IMR-90 (cell line): Measurements from ENCODE around the gene COQ2. TPM values are rescaled to one million over a fixed set of nuclear protein-coding genes. Genes with fewer than 3 reads are reported as not detected.

ENCODE experiments used
- ATAC-seq: fragments of 200-7000 bp; cut with Tn5 transposase; 2 replicates; pipeline ENCODE4 v1.9.1; 2020; ENCODE audit warnings: low read depth, mild to moderate bottlenecking, moderate library complexity
- BruUV-seq: library from RNA; stranded (reverse); fragments of 400-500 nt; replicated peaks from 2 replicates; lab custom pipeline; 2021; lab: Mats Ljungman, UMichigan
- CTCF ChIA-PET: fragments of 300-600 bp; formaldehyde crosslinking; extraction: SDS; loops from one replicate; lab custom pipeline; 2021; ENCODE audit warnings: antibody characterized with exemption; lab: Yijun Ruan, JAX
- POLR2A ChIA-PET: fragments of 300-600 bp; sonication (Branson Sonifier 250); formaldehyde crosslinking; loops from one replicate; lab custom pipeline; 2022; ENCODE audit warnings: antibody characterized with exemption; ENCODE audit not compliant: unreplicated experiment; lab: Charles Lee
- DNase-seq: peaks from one replicate; pipeline ENCODE4 v3.0.0; 2013
- H2AFZ ChIP-seq: replicated peaks from 2 replicates; pipeline ENCODE3; 2013; ENCODE audit warnings: low read length, mild to moderate bottlenecking; ENCODE audit not compliant: poor library complexity
- H2AK5ac ChIP-seq: 2 replicates; pipeline ENCODE4 v1.6.1; 2013; ENCODE audit warnings: low read depth, low read length, inconsistent platforms
- H2AK9ac ChIP-seq: replicated peaks from 2 replicates; pipeline ENCODE3; 2013; ENCODE audit warnings: mild to moderate bottlenecking, low read depth, low read length, moderate library complexity; ENCODE audit not compliant: poor library complexity
- H2BK120ac ChIP-seq: 2 replicates; pipeline ENCODE4 v1.6.1; 2013; ENCODE audit warnings: low read depth, low read length, inconsistent platforms
- H2BK15ac ChIP-seq: 3 replicates; pipeline ENCODE4 v1.6.1; 2013; ENCODE audit warnings: low read depth, low read length, inconsistent platforms
- H2BK20ac ChIP-seq: 2 replicates; pipeline ENCODE4 v1.6.1; 2013; ENCODE audit warnings: low read depth, mild to moderate bottlenecking, inconsistent platforms, low read length, moderate library complexity
- H2BK5ac ChIP-seq: 2 replicates; pipeline ENCODE4 v1.6.1; 2013; ENCODE audit warnings: mild to moderate bottlenecking, low read depth, low read length, inconsistent platforms; ENCODE audit not compliant: poor library complexity, severe bottlenecking
- H3K14ac ChIP-seq: replicated peaks from 2 replicates; pipeline ENCODE4 v1.6.1; 2013; ENCODE audit warnings: low read depth, low read length, inconsistent platforms
- H3K18ac ChIP-seq: 2 replicates; pipeline ENCODE4 v1.6.1; 2013; ENCODE audit warnings: low read depth, low read length, control low read depth
- H3K23ac ChIP-seq: 2 replicates; pipeline ENCODE4 v1.6.1; 2013; ENCODE audit warnings: low read depth, low read length, inconsistent platforms
- H3K27ac ChIP-seq: 2 replicates; pipeline ENCODE4 v1.5.1; 2013; ENCODE audit warnings: mild to moderate bottlenecking, control low read depth, low read length; ENCODE audit not compliant: insufficient read depth
- H3K27me3 ChIP-seq: 2 replicates; pipeline ENCODE4 v1.6.1; 2013; ENCODE audit warnings: low read length; ENCODE audit not compliant: control insufficient read depth, insufficient read depth
- H3K36me3 ChIP-seq: 2 replicates; pipeline ENCODE4 v1.6.1; 2013; ENCODE audit warnings: low read length, mixed read lengths; ENCODE audit not compliant: control insufficient read depth, insufficient read depth
- H3K4ac ChIP-seq: 2 replicates; pipeline ENCODE4 v1.6.1; 2013; ENCODE audit warnings: low read depth, low read length, inconsistent platforms
- H3K4me1 ChIP-seq: 2 replicates; pipeline ENCODE4 v1.6.1; 2013; ENCODE audit warnings: low read length, mixed read lengths; ENCODE audit not compliant: control insufficient read depth, insufficient read depth
- H3K4me2 ChIP-seq: 2 replicates; pipeline ENCODE4 v1.6.1; 2013; ENCODE audit warnings: low read depth, mild to moderate bottlenecking, control low read depth, low read length, moderate library complexity
- H3K4me3 ChIP-seq: 2 replicates; pipeline ENCODE4 v1.5.1; 2013; ENCODE audit warnings: low read depth, mild to moderate bottlenecking, control low read depth, low read length, moderate library complexity; ENCODE audit not compliant: insufficient read depth
- H3K56ac ChIP-seq: 2 replicates; pipeline ENCODE4 v1.6.1; 2013; ENCODE audit warnings: low read length, inconsistent platforms; ENCODE audit not compliant: insufficient read depth; ENCODE audit errors: extremely low read depth
- H3K79me1 ChIP-seq, 2 experiments: 2 replicates each; pipeline ENCODE4 v1.6.1; 2013; ENCODE audit warnings: low read length in 2 of 2, inconsistent platforms in 1 of 2, low read depth in 1 of 2
- H3K9ac ChIP-seq: 2 replicates; pipeline ENCODE4 v1.6.1; 2013; ENCODE audit warnings: low read depth, low read length, control low read depth
- H3K9me1 ChIP-seq: 2 replicates; pipeline ENCODE4 v1.6.1; 2013; ENCODE audit warnings: low read length, inconsistent platforms; ENCODE audit not compliant: insufficient read depth
- H3K9me3 ChIP-seq: 2 replicates; pipeline ENCODE4 v1.6.1; 2013; ENCODE audit warnings: low read length; ENCODE audit not compliant: control insufficient read depth, insufficient read depth
- H4K20me1 ChIP-seq: 2 replicates; pipeline ENCODE4 v1.6.1; 2013; ENCODE audit warnings: low read length, inconsistent platforms; ENCODE audit not compliant: insufficient read depth
- H4K5ac ChIP-seq: 2 replicates; pipeline ENCODE4 v1.6.1; 2013; ENCODE audit warnings: mild to moderate bottlenecking, low read depth, low read length, control low read depth
- H4K8ac ChIP-seq, 2 experiments: 2 replicates each; pipeline ENCODE4 v1.6.1; 2013; ENCODE audit warnings: low read depth in 2 of 2, low read length in 2 of 2, control low read depth in 1 of 2, inconsistent platforms in 1 of 2
- H4K91ac ChIP-seq: 2 replicates; pipeline ENCODE4 v1.6.1; 2013; ENCODE audit warnings: low read depth, low read length, inconsistent platforms; ENCODE audit not compliant: insufficient read depth
- CEBPB ChIP-seq: IDR thresholded peaks from 2 replicates; pipeline ENCODE4 v1.6.1; 2012; ENCODE audit warnings: low read depth, low read length, improper control_type of control experiment
- MAZ ChIP-seq: IDR thresholded peaks from 2 replicates; pipeline ENCODE4 v1.6.1; 2012; ENCODE audit warnings: low read depth, mild to moderate bottlenecking, low read length, improper control_type of control experiment, moderate library complexity, borderline replicate concordance
- RCOR1 ChIP-seq: IDR thresholded peaks from 2 replicates; pipeline ENCODE4 v1.6.1; 2012; ENCODE audit warnings: mild to moderate bottlenecking, low read length, improper control_type of control experiment; ENCODE audit not compliant: insufficient replicate concordance
- WGBS, 2 experiments: methylation state at CpG; one replicate each; pipeline versions ENCODE4 v1.1.5 to v1.1.7; 2013; ENCODE audit warnings: missing lambda C conversion rate in 2 of 2; ENCODE audit not compliant: insufficient read length in 1 of 2; ENCODE audit errors: extremely low coverage in 2 of 2; 5-methylcytosine and 5-hydroxymethylcytosine counted together
- dilution Hi-C: fragments of 300-500 bp; cut with HindIII; formaldehyde crosslinking; loops from one replicate; pipeline ENCODE4 v1.14.3; 2018; ENCODE audit warnings: low sequenced_read_pairs; ENCODE audit not compliant: unreplicated experiment
- in situ Hi-C: fragments of 300-500 bp; cut with MboI; formaldehyde crosslinking; loops from 3 replicates; pipeline ENCODE4 v1.14.3; 2019; ENCODE audit warnings: low sequenced_read_pairs, inconsistent platforms, mixed read lengths
- intact Hi-C: fragments of 100-400 bp; cut with micrococcal nuclease; formaldehyde crosslinking; loops from 2 replicates; pipeline ENCODE4 v1.10.0; 2022
- polyA plus RNA-seq, 3 experiments: library from polyadenylated mRNA; depleted of rRNA; stranded (reverse); fragments of >200 nt; gene quantifications; 2 replicates each; pipeline ENCODE4 v1.2.3, GENCODE V29; 2012; ENCODE audit warnings: low replicate concordance in 1 of 3
- total RNA-seq: library from RNA; depleted of rRNA; stranded (reverse); fragments of >200 nt; gene quantifications from 2 replicates; pipeline ENCODE4 v1.2.3, GENCODE V29; 2012
- TF ChIP-seq, protein P1 (sequence below): fragments of 150-350 bp; IDR thresholded peaks from 2 replicates; pipeline ENCODE4 v1.6.1; 2016; ENCODE audit warnings: low read depth, mild to moderate bottlenecking, low read length, moderate library complexity, borderline replicate concordance
- TF ChIP-seq, protein P2 (sequence below): conservative IDR thresholded peaks from 2 replicates; pipeline ENCODE4 v1.5.1; 2012; ENCODE audit warnings: mild to moderate bottlenecking, low read depth, low read length, improper control_type of control experiment

Gene COQ2
- total and polyA plus RNA-seq, 2 of the 4 experiments (the other 2 are of a cell fraction): 7.3 to 7.4 TPM

DNA sequence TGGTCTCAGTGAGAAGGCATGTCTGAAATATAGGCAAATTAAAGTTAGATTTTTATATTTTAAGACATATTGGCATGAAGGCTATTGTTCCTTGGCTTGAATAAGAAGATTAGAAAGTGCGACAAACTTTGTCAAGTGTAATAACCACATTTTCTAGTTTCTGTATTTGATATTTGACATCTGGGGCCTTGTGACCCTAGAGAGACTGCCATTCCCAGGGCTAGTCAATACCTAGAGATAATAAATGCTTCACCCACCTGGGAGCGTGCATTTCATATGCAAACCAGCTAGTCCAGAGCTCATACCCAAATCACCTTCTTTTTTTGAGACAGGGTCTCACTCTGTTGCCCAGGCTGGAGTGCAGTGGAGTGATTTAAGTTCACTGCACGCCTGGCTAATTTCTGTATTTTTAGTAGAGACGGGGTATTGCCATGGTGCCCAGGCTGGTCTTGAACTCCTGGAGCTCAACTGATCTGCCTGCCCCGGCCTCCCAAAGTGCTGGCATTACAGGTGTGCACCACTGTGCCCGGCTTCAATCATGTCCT lies 62.6 kb downstream of the COQ2 start:
- Histone ChIP-seq H2BK15ac (no peak overlapping the region), H3K9ac (no peak overlapping the region), H2BK20ac (no peak overlapping the region), H3K9me1 (no peaks in the 10 kb centered on the region; the same call in 1 of the 2 replicates), H4K20me1 (no peaks in the 10 kb centered on the region), H3K4ac (no peak overlapping the region), H4K91ac (no peak overlapping the region), H3K23ac (no peak overlapping the region), H3K4me1 (peaks cover 2% of the 10 kb centered on the region; the same call in 1 of the 2 replicates), H4K5ac (no peak overlapping the region), H4K8ac (no peak overlapping the region), H2BK5ac (no peak overlapping the region), H3K18ac (no peak overlapping the region), H2AK9ac (no peak overlapping the region), H3K79me1 (no peaks in the 10 kb centered on the region), H3K36me3 (no peaks in the 10 kb centered on the region), H3K9me3 (no peaks in the 10 kb centered on the region), H3K4me3 (no peak overlapping the region), H3K56ac (no peak overlapping the region), H2AK5ac (no peak overlapping the region), H3K14ac (no peak overlapping the region), H2BK120ac (no peak overlapping the region), H2AFZ (no peak overlapping the region), H3K4me2 (no peak overlapping the region), H3K27me3 (no peaks in the 10 kb centered on the region), H3K27ac (no peak overlapping the region)
- dilution Hi-C loops (no loop called here), intact Hi-C loops (no loop called here), in situ Hi-C loops (no loop called here)
- no peak for DNase-seq
- CTCF ChIA-PET: no interaction called here
- no peak for ATAC-seq
- 92% methylated on average over 2 of the region's 6 CpGs; no CpG with 5 or more reads in 1 of the 2 experiments for WGBS, 2 experiments
- TF ChIP-seq CEBPB (no peak), RCOR1 (no peak), MAZ (no peak)
- TF ChIP-seq, protein P1, sequence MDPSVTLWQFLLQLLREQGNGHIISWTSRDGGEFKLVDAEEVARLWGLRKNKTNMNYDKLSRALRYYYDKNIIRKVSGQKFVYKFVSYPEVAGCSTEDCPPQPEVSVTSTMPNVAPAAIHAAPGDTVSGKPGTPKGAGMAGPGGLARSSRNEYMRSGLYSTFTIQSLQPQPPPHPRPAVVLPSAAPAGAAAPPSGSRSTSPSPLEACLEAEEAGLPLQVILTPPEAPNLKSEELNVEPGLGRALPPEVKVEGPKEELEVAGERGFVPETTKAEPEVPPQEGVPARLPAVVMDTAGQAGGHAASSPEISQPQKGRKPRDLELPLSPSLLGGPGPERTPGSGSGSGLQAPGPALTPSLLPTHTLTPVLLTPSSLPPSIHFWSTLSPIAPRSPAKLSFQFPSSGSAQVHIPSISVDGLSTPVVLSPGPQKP: no peak
- TF ChIP-seq, protein P2, sequence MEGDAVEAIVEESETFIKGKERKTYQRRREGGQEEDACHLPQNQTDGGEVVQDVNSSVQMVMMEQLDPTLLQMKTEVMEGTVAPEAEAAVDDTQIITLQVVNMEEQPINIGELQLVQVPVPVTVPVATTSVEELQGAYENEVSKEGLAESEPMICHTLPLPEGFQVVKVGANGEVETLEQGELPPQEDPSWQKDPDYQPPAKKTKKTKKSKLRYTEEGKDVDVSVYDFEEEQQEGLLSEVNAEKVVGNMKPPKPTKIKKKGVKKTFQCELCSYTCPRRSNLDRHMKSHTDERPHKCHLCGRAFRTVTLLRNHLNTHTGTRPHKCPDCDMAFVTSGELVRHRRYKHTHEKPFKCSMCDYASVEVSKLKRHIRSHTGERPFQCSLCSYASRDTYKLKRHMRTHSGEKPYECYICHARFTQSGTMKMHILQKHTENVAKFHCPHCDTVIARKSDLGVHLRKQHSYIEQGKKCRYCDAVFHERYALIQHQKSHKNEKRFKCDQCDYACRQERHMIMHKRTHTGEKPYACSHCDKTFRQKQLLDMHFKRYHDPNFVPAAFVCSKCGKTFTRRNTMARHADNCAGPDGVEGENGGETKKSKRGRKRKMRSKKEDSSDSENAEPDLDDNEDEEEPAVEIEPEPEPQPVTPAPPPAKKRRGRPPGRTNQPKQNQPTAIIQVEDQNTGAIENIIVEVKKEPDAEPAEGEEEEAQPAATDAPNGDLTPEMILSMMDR: no peak
- POLR2A ChIA-PET: no interaction called here
- no TSS peak for BruUV-seq
